ENCODE measurements around the gene PTAFR.

Gene PTAFR

GRCh38 chr1:28104866-28105467, 71.5 kb downstream of the PTAFR start (continued):
- TF ChIP-seq ZNF362 (tag by site-specific recombination; IDR thresholded peaks at IDR 0.05): no peak
- TF ChIP-seq ZNF837 (tag by site-specific recombination; IDR thresholded peaks at IDR 0.05): no peak
- TF ChIP-seq PRDM6 (tag by site-specific recombination; IDR thresholded peaks at IDR 0.05): no peak
- no peak for TF ChIP-seq ZSCAN30 (tag by site-specific recombination; IDR thresholded peaks at IDR 0.05)
- no peak for TF ChIP-seq ZNF596 (tag by site-specific recombination; IDR thresholded peaks at IDR 0.05)
- no peak for TF ChIP-seq ZNF529 (tag by site-specific recombination; IDR thresholded peaks at IDR 0.05; ENCODE audit: insufficient replicate concordance)
- peak; percentile 76; the same call in 1 of the 2 replicates for TF ChIP-seq ZNF664 (tag by site-specific recombination; IDR thresholded peaks at IDR 0.05)
- no peak for TF ChIP-seq ZNF677 (tag by site-specific recombination; IDR thresholded peaks at IDR 0.05)
- TF ChIP-seq ZNF548 (tag by site-specific recombination; IDR thresholded peaks at IDR 0.05): no peak
- no peak for TF ChIP-seq ZNF211 (tag by site-specific recombination; IDR thresholded peaks at IDR 0.05; ENCODE audit: low read depth)
- TF ChIP-seq ZNF341 (tag by site-specific recombination; IDR thresholded peaks at IDR 0.05; ENCODE audit: low read depth): no peak
- TF ChIP-seq GLIS2 (tag by site-specific recombination; IDR thresholded peaks at IDR 0.05): no peak
- TF ChIP-seq ZNF140 (tag by site-specific recombination; IDR thresholded peaks at IDR 0.05): no peak
- TF ChIP-seq ZNF670 (tag by site-specific recombination; IDR thresholded peaks at IDR 0.05; ENCODE audit: low read depth): no peak
- no peak for TF ChIP-seq ZNF112 (tag by site-specific recombination; IDR thresholded peaks at IDR 0.05)
- no peak for TF ChIP-seq ZNF785 (tag by site-specific recombination; IDR thresholded peaks at IDR 0.05)
- no peak for TF ChIP-seq ZNF248 (tag by site-specific recombination; IDR thresholded peaks at IDR 0.05)
- TF ChIP-seq ZNF544 (tag by site-specific recombination; IDR thresholded peaks at IDR 0.05): no peak
- TF ChIP-seq PATZ1 (tag by site-specific recombination; IDR thresholded peaks at IDR 0.05): no peak
- TF ChIP-seq ZNF239 (tag by site-specific recombination; IDR thresholded peaks at IDR 0.05): no peak
- no peak for TF ChIP-seq KLF16 (tag by site-specific recombination; IDR thresholded peaks at IDR 0.05)
- TF ChIP-seq ZNF398 (tag by site-specific recombination; IDR thresholded peaks at IDR 0.05): no peak
- TF ChIP-seq ZNF174 (tag by site-specific recombination; IDR thresholded peaks at IDR 0.05): no peak
- no peak; the same call in 1 of the 2 replicates for TF ChIP-seq ZNF561 (tag by site-specific recombination; IDR thresholded peaks at IDR 0.05; ENCODE audit: borderline replicate concordance)
- no peak for TF ChIP-seq KLF7 (tag by site-specific recombination; IDR thresholded peaks at IDR 0.05; ENCODE audit: borderline replicate concordance)
- no peak for TF ChIP-seq ZNF292 (tag by site-specific recombination; IDR thresholded peaks at IDR 0.05; ENCODE audit: borderline replicate concordance, low read depth)
- TF ChIP-seq BCL6B (tag by site-specific recombination; IDR thresholded peaks at IDR 0.05): no peak
- TF ChIP-seq ZNF692 (tag by site-specific recombination; IDR thresholded peaks at IDR 0.05): no peak

All from HEK293 (cell line).